NCI-H345 treated with DMSO at 0.1 percent for 48 hours (cell line): ENCODE measurements around the gene PHACTR4.
"Not testable (repeated sequence)": the region's sequence is repeated elsewhere in the genome, so short reads cannot be mapped to it uniquely, and the experiment has no call there.

ENCODE experiments used
- DNase-seq: peaks from one replicate; lab custom pipeline; 2025; ENCODE audit not compliant: unreplicated experiment; lab: John Stamatoyannopoulos, UW

Gene PHACTR4

GRCh38 chr1:28482138-28482537, 112.6 kb downstream of the PHACTR4 start:
- DNase-seq, result no peak

- DNase-seq, result no peak
Observed at GRCh38 chr1:28482702-28483101, 113.2 kb downstream of the PHACTR4 start.

GRCh38 chr1:28494737-28495136, 125.2 kb downstream of the PHACTR4 start:
- no peak for DNase-seq

GRCh38 chr1:28499553-28499952, 130.0 kb downstream of the PHACTR4 start:
- no peak for DNase-seq

- no peak for DNase-seq
Observed at GRCh38 chr1:28501925-28502324, 132.4 kb downstream of the PHACTR4 start.

GRCh38 chr1:28503117-28503516, 133.6 kb downstream of the PHACTR4 start:
- no peak for DNase-seq

GRCh38 chr1:28505406-28506187, 136.1 kb downstream of the PHACTR4 start, which contains the start of gene RCC1:
Gene RCC1 (plus strand): TSS chr1:28506043. CDS start chr1:28529867, 23,824 bp downstream.
- DNase-seq, result peak; percentile 97

- DNase-seq, result no peak
Observed at GRCh38 chr1:28506907-28507246, 137.3 kb downstream of the PHACTR4 start.

GRCh38 chr1:28507247-28507645, 137.7 kb downstream of the PHACTR4 start:
- DNase-seq, result no peak

GRCh38 chr1:28507646-28508434, 138.3 kb downstream of the PHACTR4 start:
- DNase-seq, result no peak

GRCh38 chr1:28508435-28508754, 138.9 kb downstream of the PHACTR4 start:
- DNase-seq, result no peak

- no peak for DNase-seq
Observed at GRCh38 chr1:28509705-28510272, 140.2 kb downstream of the PHACTR4 start.

GRCh38 chr1:28510273-28510969, 140.9 kb downstream of the PHACTR4 start:
- DNase-seq, result no peak

GRCh38 chr1:28510970-28511440, 141.5 kb downstream of the PHACTR4 start:
- DNase-seq, result no peak

GRCh38 chr1:28512058-28512611, 142.6 kb downstream of the PHACTR4 start:
- no peak for DNase-seq

GRCh38 chr1:28514445-28514933, 144.9 kb downstream of the PHACTR4 start:
- not testable (repeated sequence) for DNase-seq

GRCh38 chr1:28516518-28516956, 147.0 kb downstream of the PHACTR4 start:
- DNase-seq, result no peak

- no peak for DNase-seq
Observed at GRCh38 chr1:28517649-28517999, 148.1 kb downstream of the PHACTR4 start.

- peak; percentile 68 for DNase-seq
Observed at GRCh38 chr1:28518000-28518744, 148.6 kb downstream of the PHACTR4 start.

- DNase-seq, result no peak
Observed at GRCh38 chr1:28518745-28519341, 149.3 kb downstream of the PHACTR4 start.
